Activated CD8-positive, alpha-beta T cell treated with anti-CD3 and anti-CD28 coated beads, Interleukin-2, amount 10 ng/mL, durations not matched to agents 7 days and 5 days (primary cell): ENCODE data around the gene MAN2B2. TPM values are rescaled to one million over a fixed set of nuclear protein-coding genes. Genes with fewer than 3 reads are reported as not detected.
"Not testable (repeated sequence)": the region's sequence is repeated elsewhere in the genome, so short reads cannot be mapped to it uniquely, and the experiment has no call there.

Source experiments
- ATAC-seq: fragments of 150-1000 bp; cut with Tn5 transposase; one replicate; pipeline ENCODE4 v1.10.0; 2021; ENCODE audit warnings: moderate library complexity
- CTCF ChIA-PET: fragments of 350-600 bp; sonication (Branson Sonifier 250); formaldehyde crosslinking; loops from one replicate; lab custom pipeline; 2021; ENCODE audit warnings: antibody characterized with exemption; lab: Charles Lee
- POLR2A ChIA-PET: fragments of 350-600 bp; sonication (Branson Sonifier 250); formaldehyde crosslinking; loops from one replicate; lab custom pipeline; 2021; ENCODE audit warnings: antibody characterized with exemption; lab: Charles Lee
- DNase-seq: peaks from one replicate; pipeline ENCODE4 v3.0.0-alpha.2; 2020
- H3K27ac Mint-ChIP-seq: one replicate; pipeline ENCODE4 v1.8.0; 2021; ENCODE audit warnings: mild to moderate bottlenecking, mixed read lengths
- H3K27me3 Mint-ChIP-seq: one replicate; pipeline ENCODE4 v1.8.0; 2021; ENCODE audit warnings: low read depth, mixed read lengths
- H3K36me3 Mint-ChIP-seq: one replicate; pipeline ENCODE4 v1.8.0; 2021; ENCODE audit warnings: low read depth, mixed read lengths
- H3K4me1 Mint-ChIP-seq: one replicate; pipeline ENCODE4 v1.8.0; 2021; ENCODE audit warnings: low read depth, mixed read lengths
- H3K4me3 Mint-ChIP-seq: one replicate; pipeline ENCODE4 v1.8.0; 2021; ENCODE audit warnings: mild to moderate bottlenecking, mixed read lengths
- H3K9me3 Mint-ChIP-seq: one replicate; pipeline ENCODE4 v1.8.0; 2022; ENCODE audit warnings: mixed read lengths; ENCODE audit not compliant: insufficient read depth
- total RNA-seq, 2 experiments: library from RNA; stranded (reverse); gene quantifications; one replicate each; pipeline ENCODE4 v1.2.3, GENCODE V29; 2021

The MAN2B2 gene
- total RNA-seq, 2 experiments from 2014 or later = 27.6 to 29.1 TPM

DNA sequence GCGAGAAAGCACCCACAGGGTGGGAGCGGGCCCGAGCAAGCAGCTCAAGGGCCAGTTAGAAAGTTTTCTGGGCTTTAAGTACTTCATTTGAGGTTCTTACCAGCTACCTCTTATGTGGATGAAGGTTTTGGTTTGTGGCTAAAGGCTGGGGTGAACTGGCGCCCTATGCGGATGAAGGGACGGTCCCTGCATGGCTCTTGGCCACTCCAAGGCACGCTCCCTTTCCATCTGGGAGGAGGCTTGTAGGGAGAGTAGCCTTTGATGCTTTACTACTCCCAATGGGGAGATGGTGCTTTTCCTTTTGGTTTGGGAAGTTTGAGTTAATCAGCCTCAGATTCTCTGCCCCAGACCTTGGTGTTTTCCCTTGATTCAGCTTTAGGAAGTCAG is 83.2 kb downstream of the MAN2B2 start:
- DNase-seq (no peak), ATAC-seq (peak; percentile 26)
- Mint-ChIP-seq H3K4me1 (peaks cover 18% of the 10 kb centered on the region), H3K27me3 (peaks cover 27% of the 10 kb centered on the region), H3K36me3 (no peaks in the 10 kb centered on the region), H3K4me3 (peak overlapping the region; percentile 36), H3K9me3 (no peaks in the 10 kb centered on the region), H3K27ac (no peak overlapping the region)
- CTCF ChIA-PET = interaction anchor here (0.9 to 1.8 kb wide), 4 partner anchors 15 to 216 kb away, joined by 3 to 6 read pairs (median 4); no protein-coding TSS in a partner anchor
- POLR2A ChIA-PET = interaction anchor here (1.1 to 2.2 kb wide), 2 partner anchors 13 to 17 kb away, joined by 5 to 16 read pairs; partner anchors contain the start of gene MRFAP1

DNA sequence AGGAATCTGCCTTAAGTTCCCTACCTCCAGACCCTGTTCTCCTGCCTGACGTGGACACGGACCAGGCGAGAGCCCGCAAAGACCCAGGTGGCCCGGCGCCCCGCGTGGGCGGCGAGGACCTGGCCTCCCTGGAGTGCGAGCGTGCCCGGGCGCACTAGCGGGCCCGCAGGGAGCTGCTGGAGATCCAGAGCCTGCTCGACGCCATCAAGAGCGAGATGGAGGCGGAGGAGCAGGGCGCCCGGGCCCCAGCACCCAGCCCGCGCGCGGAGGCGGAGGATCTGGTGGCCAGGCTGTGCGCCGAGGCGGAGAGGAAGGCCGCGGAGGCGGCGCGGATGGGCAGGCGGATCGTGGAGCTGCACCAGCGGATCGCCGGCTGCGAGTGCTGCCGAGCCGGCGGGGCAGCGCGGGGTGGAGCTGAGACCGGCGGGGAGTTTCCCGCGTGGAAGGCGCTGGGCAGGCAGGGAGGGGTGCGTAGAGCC is 83.6 kb downstream of the MAN2B2 start:
- POLR2A ChIA-PET = interaction anchor here (0.6 to 2.2 kb wide), 4 partner anchors 14 to 350 kb away, joined by 3 to 16 read pairs (median 7); partner anchors contain the start of gene MRFAP1
- Mint-ChIP-seq H3K4me1 (peaks cover 18% of the 10 kb centered on the region), H3K27ac (no peak overlapping the region), H3K36me3 (no peaks in the 10 kb centered on the region), H3K4me3 (peak overlapping the region; percentile 63), H3K27me3 (peaks cover 31% of the 10 kb centered on the region), H3K9me3 (no peaks in the 10 kb centered on the region)
- DNase-seq = peak; percentile 37
- peak; percentile 82 for ATAC-seq
- CTCF ChIA-PET = interaction anchor here (0.9 to 1.8 kb wide), 4 partner anchors 15 to 215 kb away, joined by 3 to 6 read pairs (median 4); no protein-coding TSS in a partner anchor

DNA sequence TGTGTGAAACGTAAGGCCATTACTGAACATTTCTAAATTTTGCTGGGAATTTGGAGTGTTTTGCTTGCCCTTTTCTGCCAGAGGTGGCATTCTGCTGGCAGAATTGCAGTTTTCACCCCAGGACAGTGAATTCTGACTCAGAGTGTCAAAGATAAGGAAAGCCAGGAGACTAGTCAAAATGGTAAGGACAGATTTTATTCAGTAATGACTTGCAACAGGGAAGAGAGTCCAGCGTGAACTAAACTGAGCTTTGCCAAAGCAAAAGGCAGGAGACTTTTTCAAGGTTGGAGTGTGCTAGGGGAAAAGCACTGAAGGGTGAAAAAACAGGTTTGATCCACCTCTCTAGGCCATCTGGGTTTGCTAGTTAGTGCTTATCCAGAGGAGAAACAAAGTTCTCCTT is 84.9 kb downstream of the MAN2B2 start:
- peaks cover 32% of the 10 kb centered on the region for H3K27me3 Mint-ChIP-seq
- DNase-seq = no peak
- POLR2A ChIA-PET = interaction anchor here (1.7 to 2.2 kb wide), 2 partner anchors 13 to 18 kb away, joined by 9 to 16 read pairs; partner anchors contain the start of gene MRFAP1
- CTCF ChIA-PET = no interaction called here
- H3K4me3 Mint-ChIP-seq = no peak overlapping the region
- no peaks in the 10 kb centered on the region for H3K36me3 Mint-ChIP-seq
- no peak overlapping the region for H3K27ac Mint-ChIP-seq
- H3K9me3 Mint-ChIP-seq = no peaks in the 10 kb centered on the region
- no peak for ATAC-seq
- H3K4me1 Mint-ChIP-seq = peaks cover 18% of the 10 kb centered on the region

DNA sequence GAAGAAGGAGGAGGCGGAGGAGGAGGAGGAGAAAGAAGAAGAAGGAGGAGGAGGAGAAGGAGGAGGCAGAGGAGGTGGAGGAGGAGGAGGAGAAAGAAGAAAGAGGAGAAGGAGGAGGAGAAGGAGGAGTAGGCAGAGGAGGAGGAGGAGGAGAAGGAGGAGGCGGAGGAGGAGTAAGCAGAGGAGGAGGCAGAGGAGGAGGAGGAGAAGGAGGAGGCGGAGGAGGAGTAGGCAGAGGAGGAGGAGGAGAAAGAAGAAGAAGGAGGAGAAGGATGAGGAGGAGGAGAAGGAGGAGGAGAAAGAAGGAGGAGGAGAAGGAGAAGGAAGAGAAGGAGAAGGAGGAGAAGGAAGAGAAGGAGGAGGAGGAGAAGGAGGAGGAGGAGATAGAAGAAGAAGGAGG is 85.4 kb downstream of the MAN2B2 start:
- DNase-seq (no peak), ATAC-seq (no peak)
- Mint-ChIP-seq H3K36me3 (no peaks in the 10 kb centered on the region), H3K27me3 (peaks cover 32% of the 10 kb centered on the region), H3K4me1 (peaks cover 18% of the 10 kb centered on the region), H3K4me3 (no peak overlapping the region), H3K27ac (no peak overlapping the region), H3K9me3 (no peaks in the 10 kb centered on the region)
- ChIA-PET CTCF (no interaction called here), POLR2A (interaction anchor here (2.2 kb wide), 1 partner anchor 19 kb away, joined by 16 read pairs; the partner anchor contains the start of gene MRFAP1)

DNA sequence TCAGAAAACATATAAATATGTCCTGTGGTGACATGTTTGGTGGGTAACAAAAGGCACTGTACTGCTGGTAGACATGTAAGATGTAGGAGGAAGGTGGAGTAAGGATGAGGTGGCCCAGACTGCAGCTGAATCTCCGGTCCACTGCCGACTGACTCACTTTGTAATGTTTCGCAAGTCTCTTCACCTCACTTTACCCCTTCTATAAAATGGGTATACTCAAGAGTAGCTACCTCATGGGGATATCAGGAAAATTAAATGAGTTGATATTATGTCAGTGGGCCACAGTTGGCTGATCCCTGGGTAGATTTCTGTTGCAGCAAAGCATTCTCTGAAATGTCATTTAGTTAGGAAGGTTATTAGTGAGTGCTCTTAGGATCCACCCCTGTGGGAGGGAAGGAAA is 87.6 kb downstream of the MAN2B2 start:
- DNase-seq (no peak), ATAC-seq (no peak)
- POLR2A ChIA-PET = interaction anchor here (1.5 to 3.4 kb wide), 2 partner anchors 11 to 22 kb away, joined by 3 to 25 read pairs; a partner anchor contains a TSS
- Mint-ChIP-seq H3K9me3 (no peaks in the 10 kb centered on the region), H3K27me3 (peaks cover 32% of the 10 kb centered on the region), H3K36me3 (no peaks in the 10 kb centered on the region), H3K27ac (no peak overlapping the region), H3K4me1 (peaks cover 8% of the 10 kb centered on the region), H3K4me3 (no peak overlapping the region)
- CTCF ChIA-PET = interaction anchor here (0.8 to 1.6 kb wide), 2 partner anchors 9 to 54 kb away, joined by 3 to 5 read pairs; no protein-coding TSS in a partner anchor

DNA sequence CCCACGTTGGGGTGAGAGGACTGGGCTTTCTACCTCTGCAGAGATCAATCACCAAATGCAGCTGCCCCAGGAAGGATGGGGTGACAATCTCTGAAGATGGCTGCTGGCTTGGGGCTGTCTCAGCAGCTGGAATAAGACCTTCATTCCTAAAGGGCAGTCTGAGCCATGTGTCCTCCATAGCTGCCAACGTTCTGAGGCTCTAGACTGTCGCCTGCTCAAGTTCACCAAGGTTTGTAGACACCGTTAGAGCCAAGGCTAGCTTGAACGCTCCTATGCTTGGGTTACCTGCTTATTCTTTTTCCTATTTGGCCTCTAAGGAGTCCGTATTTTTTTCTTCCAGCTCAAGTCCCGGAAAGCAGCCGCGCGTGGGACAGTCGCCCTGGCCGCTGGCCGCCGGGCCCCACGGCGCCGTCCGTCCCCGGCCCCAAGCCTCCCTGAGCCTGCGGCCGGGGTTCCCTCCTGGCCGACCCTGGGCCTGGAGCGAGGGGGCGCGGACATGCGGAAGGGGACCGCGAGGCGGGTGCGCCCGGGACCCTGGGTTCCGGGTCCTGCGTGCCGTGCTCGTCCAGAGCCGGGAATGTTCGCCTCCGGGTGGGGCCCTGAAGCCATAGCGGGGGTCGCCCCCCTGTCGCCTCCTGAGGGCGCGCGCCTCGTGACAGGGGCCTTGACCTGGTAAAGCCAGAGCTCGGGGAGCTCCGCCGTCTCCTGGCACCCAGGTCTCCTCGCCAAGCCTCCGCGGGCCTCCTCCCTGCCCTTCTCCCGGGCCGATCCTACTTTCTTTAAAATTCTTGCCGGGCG is 88.8 kb downstream of the MAN2B2 start:
- no peaks in the 10 kb centered on the region for H3K9me3 Mint-ChIP-seq
- H3K27ac Mint-ChIP-seq = no peak overlapping the region
- ChIA-PET CTCF (interaction anchor here (0.8 to 1.6 kb wide), 7 partner anchors 10 to 53 kb away, joined by 3 to 6 read pairs (median 3); a partner anchor contains a TSS), POLR2A (interaction anchor here (0.6 to 3.4 kb wide), 5 partner anchors 10 to 118 kb away, joined by 3 to 25 read pairs (median 3); a partner anchor contains a TSS)
- ATAC-seq (no peak), DNase-seq (no peak)
- H3K36me3 Mint-ChIP-seq = no peaks in the 10 kb centered on the region
- peaks cover 32% of the 10 kb centered on the region for H3K27me3 Mint-ChIP-seq
- peaks cover 3% of the 10 kb centered on the region for H3K4me1 Mint-ChIP-seq
- peak overlapping the region; percentile 17 for H3K4me3 Mint-ChIP-seq

DNA sequence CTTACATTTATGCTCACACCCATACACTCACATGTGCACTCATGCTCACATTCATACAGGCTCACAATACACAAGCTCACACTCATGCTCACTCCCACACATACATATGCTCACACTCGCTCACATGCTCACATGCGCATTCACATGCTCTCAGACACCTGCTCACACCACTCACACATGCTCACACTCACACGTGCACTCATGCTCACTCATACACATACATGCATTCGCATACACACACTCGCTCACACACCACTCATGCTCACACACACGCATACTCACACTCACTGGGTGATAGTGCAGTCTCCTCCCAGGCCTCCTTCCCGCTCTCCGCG is 90.3 kb downstream of the MAN2B2 start:
- DNase-seq = no peak
- H3K27me3 Mint-ChIP-seq = peaks cover 26% of the 10 kb centered on the region
- no peak for ATAC-seq
- no peaks in the 10 kb centered on the region for H3K4me1 Mint-ChIP-seq
- H3K36me3 Mint-ChIP-seq = no peaks in the 10 kb centered on the region
- no peak overlapping the region for H3K27ac Mint-ChIP-seq
- H3K9me3 Mint-ChIP-seq = no peaks in the 10 kb centered on the region
- no peak overlapping the region for H3K4me3 Mint-ChIP-seq
- CTCF ChIA-PET = no interaction called here
- POLR2A ChIA-PET = interaction anchor here (0.7 kb wide), 1 partner anchor 25 kb away, joined by 3 read pairs; the partner anchor contains the start of gene MRFAP1

DNA sequence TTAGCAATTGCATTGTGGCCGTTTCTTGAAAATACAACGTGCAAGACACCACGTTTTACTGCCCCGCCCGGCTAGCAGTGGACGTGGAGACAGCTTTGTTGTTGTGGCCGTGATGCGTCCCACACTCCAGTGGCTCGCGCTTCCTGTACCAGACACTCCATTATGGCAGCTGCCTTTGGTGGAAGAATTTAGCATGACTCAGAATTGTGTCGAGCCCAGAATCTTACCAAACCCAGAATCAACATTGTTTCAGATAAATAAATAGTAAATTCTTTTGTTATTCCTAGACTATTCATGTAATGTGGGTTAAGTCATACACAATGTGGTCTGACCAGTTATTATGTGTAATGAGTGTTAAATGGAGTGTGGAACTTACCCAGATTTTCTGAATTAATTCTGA is 93.4 kb downstream of the MAN2B2 start:
- peaks cover 4% of the 10 kb centered on the region for H3K4me1 Mint-ChIP-seq
- H3K36me3 Mint-ChIP-seq = peaks cover 4% of the 10 kb centered on the region
- H3K27ac Mint-ChIP-seq = no peak overlapping the region
- CTCF ChIA-PET = interaction anchor here (11.2 kb wide), 1 partner anchor 41 kb away, joined by 354 read pairs; the partner anchor contains the start of genes BLOC1S4 and MRFAP1L1
- ATAC-seq = no peak
- no peaks in the 10 kb centered on the region for H3K9me3 Mint-ChIP-seq
- H3K27me3 Mint-ChIP-seq = peaks cover 3% of the 10 kb centered on the region
- POLR2A ChIA-PET = no interaction called here
- no peak for DNase-seq
- H3K4me3 Mint-ChIP-seq = no peak overlapping the region

DNA sequence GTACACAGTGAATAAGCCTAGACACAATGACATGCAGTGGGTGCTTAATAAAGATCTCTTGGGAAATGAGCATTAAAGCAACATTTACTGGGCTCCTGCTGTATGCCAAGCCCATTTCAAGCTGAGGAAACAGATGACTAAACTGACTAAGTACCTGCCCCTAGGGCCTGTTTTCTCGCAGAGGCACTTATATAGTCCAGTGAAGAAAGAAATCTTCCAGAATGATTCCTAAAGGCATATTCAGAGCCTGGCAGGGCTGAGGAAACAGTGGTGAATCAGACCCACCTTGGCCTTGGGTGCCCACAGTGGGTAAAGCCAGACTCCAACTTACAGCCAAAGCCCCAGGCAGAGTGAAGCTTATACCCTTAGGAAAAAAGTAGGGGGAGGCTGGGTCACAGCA is 96.7 kb downstream of the MAN2B2 start:
- H3K27ac Mint-ChIP-seq = no peak overlapping the region
- ChIA-PET CTCF (interaction anchor here (11.2 kb wide), 1 partner anchor 38 kb away, joined by 354 read pairs; the partner anchor contains the start of genes BLOC1S4 and MRFAP1L1), POLR2A (interaction anchor here (0.6 kb wide), 1 partner anchor 96 kb away, joined by 3 read pairs; no protein-coding TSS in a partner anchor)
- H3K9me3 Mint-ChIP-seq = no peaks in the 10 kb centered on the region
- H3K36me3 Mint-ChIP-seq = peaks cover 29% of the 10 kb centered on the region
- H3K4me1 Mint-ChIP-seq = peaks cover 26% of the 10 kb centered on the region
- H3K27me3 Mint-ChIP-seq = no peaks in the 10 kb centered on the region
- no peak for ATAC-seq
- H3K4me3 Mint-ChIP-seq = no peak overlapping the region
- DNase-seq = no peak

DNA sequence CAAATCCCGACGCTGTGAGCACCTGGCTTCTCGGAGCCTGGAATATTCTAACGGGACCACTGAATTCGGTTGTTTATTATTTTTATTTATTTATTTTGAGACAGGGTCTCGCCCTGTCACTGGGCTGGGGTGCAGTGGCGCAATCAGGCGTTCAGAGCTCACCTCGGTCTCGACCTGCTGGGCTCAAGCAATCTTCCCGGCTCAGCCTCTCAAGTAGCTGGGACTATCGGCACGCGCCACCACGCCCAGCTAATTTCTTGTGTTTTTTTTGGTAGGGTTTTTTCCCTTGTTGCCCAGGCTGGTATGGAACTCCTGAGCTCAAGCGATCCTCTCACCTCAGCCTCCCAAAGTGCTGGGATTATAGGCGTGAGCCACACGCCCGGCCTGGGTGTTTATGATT is 97.1 kb downstream of the MAN2B2 start:
- DNase-seq (no peak), ATAC-seq (no peak)
- Mint-ChIP-seq H3K9me3 (no peaks in the 10 kb centered on the region), H3K4me3 (no peak overlapping the region), H3K27me3 (no peaks in the 10 kb centered on the region), H3K4me1 (peaks cover 31% of the 10 kb centered on the region), H3K36me3 (peaks cover 34% of the 10 kb centered on the region), H3K27ac (no peak overlapping the region)
- CTCF ChIA-PET = interaction anchor here (11.2 kb wide), 1 partner anchor 38 kb away, joined by 354 read pairs; the partner anchor contains the start of genes BLOC1S4 and MRFAP1L1
- POLR2A ChIA-PET = interaction anchor here (0.6 to 3.8 kb wide), 2 partner anchors 31 to 97 kb away, joined by 3 to 65 read pairs; partner anchors contain the start of gene MRFAP1

DNA sequence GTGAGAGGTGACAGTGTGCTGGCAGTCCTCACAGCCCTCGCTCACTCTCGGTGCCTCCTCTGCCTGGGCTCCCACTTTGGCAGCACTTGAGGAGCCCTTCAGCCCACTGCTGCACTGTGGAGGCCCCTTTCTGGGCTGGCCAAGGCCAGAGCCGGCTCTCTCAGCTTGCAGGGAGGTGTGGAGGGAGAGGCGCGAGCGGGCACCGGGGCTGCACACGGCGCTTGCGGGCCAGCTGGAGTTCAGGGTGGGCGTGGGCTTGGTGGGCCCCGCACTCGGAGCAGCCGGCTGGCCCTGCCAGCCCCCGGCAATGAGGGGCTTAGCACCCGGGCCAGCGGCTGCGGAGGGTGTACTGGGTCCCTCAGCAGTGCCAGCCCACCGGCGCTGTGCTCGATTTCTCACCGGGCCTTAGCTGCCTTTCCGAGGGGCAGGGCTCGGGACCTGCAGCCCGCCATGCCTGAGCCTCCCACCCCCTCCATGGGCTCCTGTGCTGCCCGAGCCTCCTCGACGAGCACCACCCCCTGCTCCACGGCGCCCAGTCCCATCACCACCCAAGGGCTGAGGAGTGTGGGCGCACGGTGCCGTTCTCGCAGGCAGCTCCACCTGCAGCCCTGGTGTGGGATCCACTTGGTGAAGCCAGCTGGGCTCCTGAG is 97.7 kb downstream of the MAN2B2 start:
- POLR2A ChIA-PET = interaction anchor here (1.0 to 6.1 kb wide), 14 partner anchors 9 to 393 kb away, joined by 3 to 87 read pairs (median 14); partner anchors contain the start of genes BLOC1S4, MRFAP1, MRFAP1L1 and S100P
- H3K4me3 Mint-ChIP-seq, H3K9me3 Mint-ChIP-seq, H3K27me3 Mint-ChIP-seq, DNase-seq, ATAC-seq: not testable (repeated sequence)
- Mint-ChIP-seq H3K36me3 (peaks cover 39% of the 10 kb centered on the region), H3K27ac (peak overlapping the region; percentile 100), H3K4me1 (peaks cover 36% of the 10 kb centered on the region)
- CTCF ChIA-PET = interaction anchor here (1.2 to 11.2 kb wide), 4 partner anchors 23 to 201 kb away, joined by 7 to 354 read pairs (median 54); partner anchors contain the start of genes BLOC1S4, MRFAP1, MRFAP1L1 and S100P
